GM18858 (cell line): ENCODE measurements around the gene INPP5D.
"Not testable (repeated sequence)": the region's sequence is repeated elsewhere in the genome, so short reads cannot be mapped to it uniquely, and the experiment has no call there.

Source experiments
- ATAC-seq: cut with Tn5 transposase; IDR thresholded peaks from one replicate; pipeline ENCODE4 v1.9.1; 2021; ENCODE audit not compliant: unreplicated experiment

INPP5D gene

DNA sequence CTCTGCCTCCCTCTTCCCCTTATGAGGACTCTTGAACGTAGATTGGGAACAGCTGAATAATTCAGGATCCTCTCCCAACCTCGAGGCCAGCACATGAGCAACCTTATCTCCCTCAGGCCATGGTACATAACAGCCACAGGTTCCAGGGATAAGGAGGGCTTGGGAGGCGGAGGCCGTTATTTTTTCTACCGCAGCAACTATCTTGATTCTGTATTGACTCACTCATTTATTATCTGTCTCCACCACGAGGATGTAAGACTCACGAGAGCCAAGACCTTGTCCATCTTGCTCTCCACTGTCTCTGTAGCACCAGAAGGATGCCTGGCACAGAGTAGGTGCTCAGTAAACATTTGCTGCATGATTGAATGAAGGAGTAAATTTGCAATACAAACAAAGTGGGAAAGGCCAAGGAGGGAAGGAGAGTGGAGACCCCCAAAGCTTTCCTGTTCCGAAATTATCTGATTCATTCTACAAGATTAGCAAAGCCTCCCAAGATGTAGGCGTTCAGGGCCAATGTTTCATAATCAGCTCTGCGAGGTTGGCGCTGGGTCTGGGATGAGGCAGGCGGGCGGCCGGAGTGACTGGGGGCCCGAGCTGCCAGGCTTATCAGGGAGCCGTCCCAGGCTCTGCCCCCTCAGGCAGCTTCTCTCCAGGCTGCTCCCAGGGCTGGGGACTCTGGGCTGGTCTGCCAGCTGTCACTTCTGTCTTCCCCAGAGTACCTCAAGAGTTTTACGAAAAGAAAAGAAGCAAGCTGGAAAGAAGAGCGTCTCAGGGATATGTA is 31.6 kb downstream of the INPP5D start:
- no peak for ATAC-seq

DNA sequence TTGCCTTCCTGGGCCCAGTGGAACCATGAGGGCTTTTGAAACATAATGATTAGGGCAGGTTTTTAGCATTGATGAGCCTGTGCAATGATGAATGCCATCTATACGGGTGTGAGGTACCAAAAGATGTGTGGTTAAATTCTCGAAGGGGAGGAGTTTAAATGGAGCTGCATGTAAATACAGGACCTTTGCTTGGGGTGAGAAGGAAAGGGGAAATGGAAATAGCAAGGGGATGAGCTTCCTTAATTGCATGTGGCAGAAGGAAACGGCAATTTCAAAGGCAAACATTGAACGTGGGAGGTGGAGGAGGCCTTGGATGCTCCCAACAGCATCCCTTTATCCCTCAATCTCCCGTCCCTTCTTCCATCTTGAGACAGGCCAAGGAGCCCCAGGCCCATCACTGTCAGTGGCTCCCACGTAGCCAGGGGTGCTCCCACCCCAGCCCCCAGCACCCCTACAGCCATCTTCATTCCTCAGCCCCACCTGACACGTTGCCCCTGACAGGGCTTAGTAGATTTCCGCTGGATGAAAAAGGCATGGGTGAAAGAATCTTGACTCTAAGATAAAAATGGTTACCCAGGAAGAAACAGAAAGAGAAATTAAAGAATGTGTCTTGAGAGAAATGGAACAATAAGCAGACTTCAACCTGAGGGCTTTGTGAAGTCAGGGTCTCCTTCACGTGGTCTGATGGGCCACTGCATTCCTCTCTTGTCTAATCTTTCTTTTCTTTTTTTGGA is 32.5 kb downstream of the INPP5D start:
- no peak for ATAC-seq

DNA sequence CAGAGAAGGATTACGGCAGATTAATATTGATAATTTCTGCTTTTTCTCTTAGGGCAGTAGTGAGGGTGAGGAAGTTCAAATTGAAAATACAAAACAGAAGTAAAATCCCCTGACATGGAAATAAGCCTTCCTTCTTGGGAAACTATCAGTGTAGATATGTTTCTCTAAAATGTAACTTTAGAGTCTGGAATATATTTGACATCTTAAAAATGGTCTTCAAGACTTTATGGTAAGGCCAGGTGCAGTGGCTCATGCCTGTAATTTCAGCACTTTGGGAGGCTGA is 33.0 kb downstream of the INPP5D start:
- no peak for ATAC-seq

DNA sequence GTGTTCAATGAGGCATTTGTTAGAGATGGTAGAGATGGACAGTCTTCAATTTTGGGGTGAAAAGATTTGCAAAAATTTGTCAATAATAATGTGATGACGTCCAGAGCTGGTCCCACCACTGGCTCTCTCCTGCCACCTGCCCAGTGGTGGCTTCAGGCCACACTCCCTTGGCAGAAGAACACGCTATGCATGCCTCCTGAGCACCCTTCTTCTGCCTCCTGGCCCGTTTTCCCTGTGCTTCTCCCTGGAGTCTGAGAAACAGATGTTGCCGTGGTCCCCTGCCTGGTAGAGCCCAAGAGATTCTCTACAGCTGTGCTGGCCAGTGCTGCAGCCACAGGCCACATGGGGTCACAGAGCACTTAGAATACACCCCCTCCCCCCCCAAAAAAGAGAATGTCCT is 33.6 kb downstream of the INPP5D start:
- ATAC-seq, result no peak

DNA sequence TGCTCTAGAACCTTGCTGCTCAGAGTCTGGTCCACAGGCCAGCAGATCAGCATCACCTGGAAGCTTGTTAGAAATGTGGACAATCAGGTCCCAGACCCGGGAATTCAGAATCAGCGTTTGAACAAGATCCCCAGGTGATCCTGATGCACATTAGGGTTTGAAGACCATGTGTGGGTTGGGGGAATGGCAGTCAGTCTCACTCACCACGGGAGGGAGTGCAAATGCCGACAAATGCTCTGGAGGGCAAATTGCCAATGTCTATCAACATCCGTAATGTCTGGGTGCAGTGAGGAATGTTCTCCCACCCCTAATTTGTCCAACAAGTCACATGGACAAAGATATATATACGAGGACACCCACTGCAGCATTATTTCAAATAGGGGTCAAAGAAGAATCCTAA is 34.5 kb downstream of the INPP5D start:
- no peak for ATAC-seq

DNA sequence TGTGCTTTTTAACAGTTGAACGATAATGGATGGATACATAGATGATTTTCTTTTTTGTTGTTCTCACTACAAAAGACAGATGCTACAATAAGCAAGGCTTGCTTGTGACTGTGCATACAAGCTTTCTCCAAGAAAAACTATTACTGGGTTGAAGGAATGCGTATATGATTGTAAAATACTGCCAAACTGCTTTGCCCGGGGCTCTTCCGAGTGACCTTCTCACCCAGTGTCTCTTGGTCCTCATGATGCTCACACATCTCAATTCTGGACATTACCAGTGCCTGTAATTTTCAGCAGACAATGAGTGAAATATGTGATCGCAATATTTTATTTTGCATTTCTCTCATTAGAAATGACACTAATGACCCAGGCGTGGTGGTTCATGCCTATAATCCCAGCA is 35.9 kb downstream of the INPP5D start:
- no peak for ATAC-seq

DNA sequence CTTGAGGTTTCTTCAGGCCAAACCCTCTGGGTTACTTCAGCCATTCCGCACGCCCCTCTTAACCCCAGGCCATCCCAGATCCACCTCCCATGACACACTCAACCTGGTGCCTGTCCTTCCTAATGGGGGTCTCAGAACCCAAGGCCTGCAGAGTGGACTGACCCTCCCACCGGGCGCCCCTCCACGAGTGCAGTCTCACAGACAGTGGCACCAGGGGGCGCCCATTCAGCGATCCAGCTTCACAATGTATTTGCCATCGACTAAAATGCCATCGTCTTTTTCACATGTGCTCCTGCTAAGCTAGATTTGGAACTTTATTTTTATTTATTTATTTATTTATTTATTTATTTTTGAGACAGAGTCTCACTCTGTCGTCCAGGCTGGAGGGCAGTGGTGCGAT is 38.5 kb downstream of the INPP5D start:
- ATAC-seq, result no peak

DNA sequence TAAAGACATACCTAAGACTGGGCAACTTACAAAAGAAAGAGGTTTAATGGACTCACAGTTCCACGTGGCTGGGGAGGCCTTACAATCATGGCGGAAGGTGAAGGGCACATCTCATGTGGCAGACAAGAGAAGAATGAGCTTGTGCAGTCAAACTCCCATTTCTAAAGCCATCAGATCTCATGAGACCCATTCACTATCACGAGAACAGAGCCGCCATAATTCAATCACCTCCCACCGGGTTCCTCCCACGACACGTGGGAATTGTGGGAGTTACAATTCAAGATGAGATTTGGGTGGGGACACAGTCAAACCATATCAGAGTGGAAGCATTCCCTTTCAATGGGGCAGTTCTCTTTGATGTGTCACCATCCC is 39.7 kb downstream of the INPP5D start:
- ATAC-seq, result not testable (repeated sequence)

DNA sequence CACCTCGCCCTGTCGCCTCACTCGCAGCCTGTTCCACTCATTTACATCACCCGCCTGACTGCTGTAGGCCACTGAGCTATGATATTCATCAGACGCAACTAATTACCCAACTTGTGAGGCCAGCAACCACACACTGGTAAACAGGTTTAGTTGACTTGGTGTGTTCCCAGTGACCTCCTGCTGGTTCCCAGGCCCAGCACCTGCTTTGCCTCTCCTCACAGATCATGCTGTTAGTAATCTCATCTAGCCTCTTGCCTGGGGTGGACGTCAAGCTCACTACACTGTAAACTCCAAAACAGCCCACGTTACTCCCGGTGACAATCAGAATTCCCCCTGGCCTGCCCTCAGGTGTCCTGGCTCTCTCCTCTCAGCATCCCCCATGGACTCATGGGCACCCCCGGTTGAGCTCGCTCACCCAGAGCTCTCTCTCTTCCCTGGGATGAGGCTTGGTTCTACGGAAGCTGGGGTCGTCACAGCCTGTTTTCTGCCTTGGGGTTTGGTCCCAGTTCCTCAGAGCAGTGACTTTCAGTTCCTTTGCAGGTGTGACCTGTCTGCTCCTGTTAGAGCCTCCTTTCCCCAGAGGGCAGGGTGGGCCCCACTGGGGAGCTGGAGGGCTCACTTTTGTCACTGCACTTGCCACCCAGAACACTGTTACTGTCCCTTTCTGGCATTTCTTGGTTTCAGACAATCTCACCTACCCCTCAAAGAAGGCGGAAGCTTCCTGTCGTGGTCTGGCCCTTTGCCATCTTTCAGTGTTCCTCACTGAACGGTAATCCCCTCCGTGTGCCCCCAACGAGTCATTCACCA is 40.3 kb downstream of the INPP5D start:
- ATAC-seq, result peak; percentile 73

DNA sequence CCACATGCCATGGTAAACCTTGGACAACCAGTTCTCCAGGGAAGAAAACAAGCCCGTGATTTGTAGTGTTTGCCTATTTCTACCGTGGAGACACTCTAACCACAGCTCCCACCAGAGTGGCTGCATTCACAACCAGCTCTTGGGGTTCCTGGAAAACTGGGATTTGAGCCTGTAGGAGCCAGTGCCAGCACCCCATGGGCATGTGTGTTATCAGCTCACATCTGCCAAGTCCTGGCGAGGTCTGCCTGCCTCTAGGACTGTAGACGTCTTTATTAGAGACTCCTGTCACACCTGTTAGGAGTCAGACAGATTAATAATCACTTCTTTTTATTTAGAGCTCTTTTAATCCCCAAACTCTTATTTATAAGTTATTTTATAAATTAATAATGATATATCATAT is 41.0 kb downstream of the INPP5D start:
- ATAC-seq, result no peak

DNA sequence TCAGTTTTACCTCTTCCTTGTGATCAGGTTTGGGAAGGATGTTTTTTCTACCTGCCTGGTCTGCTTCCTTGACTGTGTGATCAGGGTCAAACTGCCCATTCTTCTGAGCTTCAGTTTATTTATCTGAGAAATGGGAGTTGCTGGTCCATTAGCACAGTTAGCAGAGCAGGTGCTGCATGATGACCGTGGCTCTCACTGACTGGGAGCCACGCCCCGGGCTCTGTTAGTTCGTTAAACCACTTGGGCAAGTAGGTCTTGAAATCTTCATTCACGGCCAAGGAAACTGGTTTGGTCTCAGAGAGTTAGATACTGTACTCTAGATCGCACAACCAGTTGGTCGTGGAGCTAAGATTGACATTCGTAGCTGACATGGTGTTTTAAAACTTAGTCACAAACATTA is 41.7 kb downstream of the INPP5D start:
- no peak for ATAC-seq

DNA sequence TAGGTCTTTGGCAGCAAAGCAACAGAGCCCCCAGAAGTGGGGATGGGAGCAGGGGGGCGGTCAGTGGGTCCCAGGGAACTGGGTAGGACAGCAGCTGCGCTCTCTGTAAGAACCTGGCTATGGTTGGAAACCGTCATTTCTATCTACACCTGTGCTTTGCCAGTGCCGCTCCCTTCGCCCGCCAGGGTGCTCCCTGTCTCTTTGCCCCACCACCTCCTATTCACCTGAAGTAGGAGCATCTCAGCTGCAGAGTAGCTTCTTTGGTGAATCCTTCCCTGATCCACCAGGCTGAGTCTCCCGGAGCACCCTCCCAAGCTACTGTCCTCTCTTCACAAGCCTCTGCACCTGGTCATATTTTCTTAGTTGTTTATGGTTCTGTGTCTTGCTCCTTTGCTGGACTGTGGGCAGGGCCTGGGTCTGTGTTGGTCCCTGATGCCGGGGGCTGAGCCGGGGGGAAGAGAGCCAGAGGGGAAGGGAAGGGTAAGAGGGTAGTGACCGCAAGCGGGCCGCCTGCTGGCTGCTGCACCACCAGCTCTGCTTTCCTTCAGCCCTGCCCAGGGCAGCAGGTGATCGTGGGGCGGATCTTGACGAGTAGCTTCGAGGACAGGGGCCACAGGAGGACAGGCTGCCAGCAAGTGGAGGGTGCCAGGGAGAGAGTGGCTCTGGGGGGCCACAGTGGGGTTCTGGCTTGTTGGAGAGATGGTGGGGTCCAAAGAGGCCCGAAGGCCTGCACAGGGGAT is 45.2 kb downstream of the INPP5D start:
- ATAC-seq, result no peak

DNA sequence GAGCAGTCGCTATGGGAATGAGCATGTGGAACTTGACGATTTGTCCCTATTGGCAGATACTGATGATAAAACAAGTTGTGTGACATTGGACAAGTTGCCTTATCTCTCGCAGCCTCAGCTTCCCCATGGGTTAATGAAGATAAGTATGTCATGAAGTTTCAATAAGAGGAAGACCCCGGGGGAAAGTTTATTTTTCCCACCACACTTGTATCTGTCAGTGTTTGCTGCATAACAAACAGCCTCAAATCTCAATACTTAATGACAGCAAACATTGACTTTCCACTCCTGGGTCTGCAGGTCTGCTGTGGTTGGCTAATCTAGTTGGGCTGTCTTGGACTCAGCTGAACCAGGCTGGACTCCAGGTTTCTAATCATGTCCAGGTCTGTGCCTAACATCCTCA is 45.8 kb downstream of the INPP5D start:
- no peak for ATAC-seq

DNA sequence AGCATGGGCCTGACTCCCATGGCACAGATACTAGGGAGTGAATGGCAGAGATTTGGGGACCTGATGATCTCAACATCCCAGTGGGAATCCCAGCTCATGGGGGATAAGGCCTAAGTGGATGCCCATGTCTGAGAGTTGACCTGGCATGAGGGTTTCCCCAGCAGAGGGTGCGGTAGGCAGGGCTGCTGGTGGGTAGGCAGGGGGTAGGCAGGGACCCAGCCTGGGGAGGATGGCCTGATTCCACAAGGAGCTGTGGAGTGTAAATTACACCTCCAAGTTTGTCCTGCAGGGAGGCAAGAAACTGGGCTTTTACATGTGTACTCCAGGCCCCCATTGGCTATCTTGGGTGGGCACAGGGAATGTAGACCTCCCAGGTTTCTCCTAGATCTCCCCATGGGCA is 46.9 kb downstream of the INPP5D start:
- no peak for ATAC-seq

DNA sequence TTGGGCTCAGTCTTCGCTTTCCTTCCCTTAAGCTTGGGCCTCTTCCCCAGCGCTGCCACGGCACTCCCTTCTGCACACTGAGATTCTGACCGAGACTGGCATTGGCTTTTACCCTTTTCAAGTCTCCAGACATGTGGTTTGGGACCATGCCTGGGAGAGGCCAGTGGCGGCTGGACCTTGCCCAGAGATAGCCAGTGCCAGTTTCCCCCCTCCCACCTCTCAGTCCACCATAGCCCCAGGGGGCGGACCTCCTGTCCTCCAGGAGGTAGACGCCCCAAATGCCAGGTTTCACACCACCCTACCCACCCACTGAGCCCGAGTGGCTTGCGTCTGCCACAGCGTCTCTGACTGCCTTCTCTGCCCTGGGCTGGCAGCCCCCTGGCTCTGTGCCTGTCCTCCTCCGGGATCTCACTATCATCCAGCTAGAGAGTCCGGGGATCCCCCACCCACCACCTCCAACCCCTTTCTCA is 47.7 kb downstream of the INPP5D start:
- ATAC-seq, result no peak

DNA sequence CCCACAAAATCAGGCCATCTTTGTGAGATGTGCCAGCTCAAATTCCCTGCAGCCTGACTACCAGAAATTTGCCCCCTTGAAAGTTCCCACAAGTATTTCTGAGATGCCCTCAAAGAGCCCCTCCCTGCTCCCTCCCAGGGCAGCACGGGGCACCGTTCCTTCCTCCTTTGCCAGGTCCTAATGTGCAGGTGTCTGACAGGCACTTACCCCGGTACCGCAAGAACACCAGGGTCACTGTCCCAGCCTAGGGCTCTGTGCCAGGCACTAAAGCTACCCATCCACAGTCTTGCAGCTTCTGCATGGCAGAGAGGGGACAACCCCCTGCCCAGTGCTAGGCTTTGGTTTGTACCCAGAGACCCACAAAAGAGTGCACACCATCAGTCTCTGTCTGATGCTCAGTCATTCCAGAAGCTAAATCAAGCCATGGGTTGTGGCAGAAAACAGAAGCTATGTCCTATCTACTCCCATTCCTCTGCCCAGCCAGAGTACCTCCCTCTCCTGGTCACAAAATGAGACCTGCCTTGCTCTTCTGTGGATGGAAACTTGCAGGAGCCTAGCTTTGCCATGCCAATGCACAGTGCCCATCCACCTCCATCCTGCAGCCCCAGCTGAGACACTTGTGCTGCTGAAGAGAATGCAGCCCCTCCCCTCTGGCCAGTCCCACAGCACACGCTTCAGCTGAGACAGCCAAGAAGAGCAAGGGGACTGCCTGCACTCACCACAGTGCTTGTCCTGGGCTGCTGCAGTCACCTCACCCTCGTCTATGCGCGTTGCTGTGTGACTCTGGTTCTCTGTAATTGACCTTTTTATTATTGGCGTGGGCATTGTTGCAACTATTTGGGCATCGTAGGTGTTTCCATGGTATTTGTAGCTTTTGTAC is 48.7 kb downstream of the INPP5D start:
- ATAC-seq, result no peak

DNA sequence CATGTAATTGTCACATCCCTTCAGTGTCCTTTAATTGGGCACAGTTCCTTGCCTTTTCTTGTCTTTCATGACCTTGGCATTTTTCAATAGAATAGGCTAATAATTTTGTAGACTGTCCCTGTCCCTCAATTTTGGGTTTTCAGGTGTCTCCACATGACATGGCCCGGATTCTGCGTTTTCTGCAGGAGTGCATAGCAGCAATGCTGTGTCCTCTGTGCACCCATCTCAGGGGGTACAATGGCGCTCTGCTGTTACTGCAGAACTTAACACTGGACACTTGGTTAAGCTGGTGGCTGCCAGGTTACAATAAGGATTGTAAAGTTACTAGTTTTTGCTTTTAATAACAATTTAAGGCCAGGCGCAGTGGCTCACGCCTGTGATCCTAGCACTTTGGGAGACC is 51.3 kb downstream of the INPP5D start:
- no peak for ATAC-seq

DNA sequence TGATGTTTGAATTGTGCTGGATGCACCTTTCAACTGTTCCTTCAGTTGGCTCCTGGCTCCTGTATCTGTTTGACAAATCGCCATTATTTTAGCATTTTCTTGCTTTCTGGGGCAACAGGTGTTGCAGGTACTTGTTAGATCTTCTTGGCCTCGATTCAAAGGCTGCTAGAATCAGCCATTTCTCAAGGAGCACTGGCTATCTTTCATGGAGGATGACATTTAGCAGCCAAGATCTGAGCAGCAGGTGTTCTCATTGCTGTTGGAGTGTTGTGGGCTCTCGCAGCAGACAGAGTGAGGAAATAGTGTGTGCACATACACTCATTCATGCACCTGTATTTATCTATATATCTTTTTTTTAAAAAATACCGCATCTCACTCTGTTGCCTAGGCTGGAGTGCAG is 52.2 kb downstream of the INPP5D start:
- no peak for ATAC-seq

DNA sequence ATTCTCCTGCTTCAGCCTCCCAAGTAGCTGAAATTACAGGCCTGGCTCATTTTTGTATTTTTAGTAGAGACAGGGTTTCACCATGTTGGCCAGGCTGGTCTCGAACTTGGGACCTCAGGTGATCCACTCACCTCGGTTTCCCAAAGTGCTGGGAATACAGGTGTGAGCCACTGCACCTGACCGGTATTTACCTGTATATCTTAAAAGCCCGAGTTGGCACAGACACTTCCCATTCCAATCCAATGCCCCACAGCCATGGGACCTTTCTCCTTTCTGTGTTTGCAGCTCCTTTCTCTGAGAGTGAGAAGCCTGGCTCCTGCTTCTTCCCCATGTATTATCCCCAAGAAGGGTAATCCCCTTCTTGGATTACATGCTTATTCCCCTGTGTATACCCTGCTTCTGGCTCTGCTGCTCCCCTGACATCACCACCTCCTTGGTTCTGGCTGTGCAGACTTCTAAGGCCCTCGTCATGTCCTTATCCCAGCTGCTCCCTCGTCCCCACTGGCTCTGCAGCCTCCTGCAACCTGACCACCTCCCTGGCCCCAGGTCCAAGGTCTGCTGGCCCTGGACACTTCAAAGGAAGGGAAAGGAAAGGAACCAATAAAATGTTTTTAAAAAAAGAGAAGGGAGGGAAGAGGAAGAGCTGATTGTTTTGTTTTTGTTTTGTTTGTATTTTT is 52.8 kb downstream of the INPP5D start:
- no peak for ATAC-seq

DNA sequence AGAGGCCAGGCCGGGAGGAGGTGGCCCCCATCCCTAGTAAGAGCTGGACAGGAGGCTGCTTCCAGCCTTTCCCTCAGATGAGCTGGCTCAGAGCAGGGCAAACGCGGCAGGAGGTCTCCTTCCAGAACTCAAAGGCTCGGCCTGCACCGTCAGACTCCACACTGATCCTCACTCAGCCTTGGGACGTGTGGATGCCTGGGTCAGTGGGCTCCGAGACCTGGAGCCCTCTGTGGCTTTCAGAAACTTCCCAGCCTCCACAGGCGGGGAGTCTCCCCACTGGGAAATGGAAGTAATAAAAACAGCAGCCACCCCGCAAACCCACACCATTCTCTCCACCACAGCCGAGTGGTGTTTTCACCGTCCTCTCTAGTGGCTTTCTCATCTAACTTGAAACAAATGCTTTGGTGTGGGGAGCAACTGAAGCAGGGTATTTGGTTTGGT is 54.3 kb downstream of the INPP5D start:
- no peak for ATAC-seq
